NCI-H524 treated with DMSO at 0.1 percent for 48 hours (cell line): ENCODE measurements around the gene MEAF6.
"Not testable (repeated sequence)": the region's sequence is repeated elsewhere in the genome, so short reads cannot be mapped to it uniquely, and the experiment has no call there.

Experiments used
- DNase-seq: peaks from one replicate; lab custom pipeline; 2025; lab: John Stamatoyannopoulos, UW

Gene MEAF6

DNA sequence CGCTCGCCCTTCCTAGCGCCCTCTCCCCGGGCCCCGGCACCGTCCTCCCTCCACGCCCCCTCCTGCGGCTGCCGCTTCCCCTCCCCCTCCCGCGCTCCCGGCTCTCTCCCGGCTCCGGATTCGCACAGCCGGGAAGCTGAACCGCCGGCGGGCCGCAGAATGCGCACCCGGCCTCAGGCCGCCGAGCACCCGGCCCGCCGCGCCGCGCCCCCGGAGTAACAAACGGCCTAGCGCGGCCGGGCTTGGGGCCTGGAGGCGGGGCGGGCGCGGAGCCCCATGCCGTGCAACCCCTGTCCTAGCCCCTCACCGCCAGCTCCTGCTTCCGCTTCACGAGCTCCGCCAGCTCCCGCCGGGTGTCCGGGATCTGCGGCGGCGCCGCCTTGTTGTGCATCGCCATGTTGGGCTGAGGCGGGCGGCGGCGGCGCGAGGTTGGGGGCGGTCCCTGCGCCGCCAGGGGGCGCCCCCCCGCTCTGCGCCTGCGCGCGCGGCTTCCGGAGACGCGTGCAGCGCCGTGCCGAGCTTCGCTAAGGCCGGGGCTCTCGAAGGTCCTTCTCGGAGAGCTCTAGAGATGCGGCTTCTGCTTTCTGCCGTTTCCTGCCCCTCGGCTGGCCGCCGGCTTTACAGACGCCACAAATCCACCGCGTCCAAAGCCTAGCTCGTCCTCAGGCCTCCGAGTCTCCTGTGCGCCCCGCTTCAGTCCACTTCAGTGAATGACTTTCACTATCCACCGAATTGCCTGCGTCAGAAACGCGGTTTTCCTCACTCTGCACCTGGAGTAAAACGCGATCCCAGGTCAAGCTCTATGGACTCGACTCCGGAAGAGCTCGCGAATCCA is at the start of gene MEAF6:
Gene MEAF6 (minus strand): TSS at position 417 of the 835 bp plus-strand sequence. CDS start 20 bp downstream, at position 397.
- no peak for DNase-seq

DNA sequence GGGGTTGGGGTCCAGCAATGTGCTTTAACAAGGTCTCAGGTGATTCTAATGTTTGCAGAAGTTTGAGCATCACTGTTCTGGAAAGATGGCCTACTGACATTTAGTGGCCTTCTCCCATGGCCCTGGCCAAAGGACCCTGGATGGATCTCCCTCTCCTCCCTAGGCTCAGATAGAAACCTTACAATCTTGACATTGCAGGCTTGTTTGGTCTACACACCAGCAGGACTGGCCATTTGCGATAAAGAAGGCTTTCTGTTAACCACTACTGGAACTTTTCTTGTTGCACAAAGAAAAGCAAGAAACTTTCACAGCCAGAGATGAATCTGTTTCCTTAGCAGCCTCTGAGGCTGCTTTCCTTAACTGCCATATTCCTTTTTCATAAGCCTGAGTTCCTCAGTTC is 48.4 kb upstream of the MEAF6 start:
- no peak for DNase-seq

- DNase-seq, result no peak
Measured at GRCh38 chr1:37561133-37562132, 46.9 kb upstream of the MEAF6 start.

- DNase-seq, result no peak
Measured at GRCh38 chr1:37560401-37561132, 46.0 kb upstream of the MEAF6 start.

- DNase-seq, result not testable (repeated sequence)
Measured at GRCh38 chr1:37559957-37560379, 45.4 kb upstream of the MEAF6 start.

GRCh38 chr1:37559080-37559479 is 44.5 kb upstream of the MEAF6 start:
- DNase-seq, result no peak

- no peak for DNase-seq
Measured at GRCh38 chr1:37558411-37558810, 43.8 kb upstream of the MEAF6 start.

- DNase-seq, result no peak
Measured at GRCh38 chr1:37557402-37557801, 42.8 kb upstream of the MEAF6 start.

GRCh38 chr1:37556712-37557196 is 42.2 kb upstream of the MEAF6 start, which contains the start of gene DNALI1:
Gene DNALI1 (plus strand): TSS chr1:37556940. CDS start chr1:37556995, 55 bp downstream.
- DNase-seq, result peak; percentile 33

- peak; percentile 40 for DNase-seq
Measured at GRCh38 chr1:37553927-37554808, 39.6 kb upstream of the MEAF6 start, which contains the start of gene SNIP1. Gene SNIP1 (minus strand): TSS chr1:37554293. CDS start chr1:37554229, 64 bp downstream.

DNA sequence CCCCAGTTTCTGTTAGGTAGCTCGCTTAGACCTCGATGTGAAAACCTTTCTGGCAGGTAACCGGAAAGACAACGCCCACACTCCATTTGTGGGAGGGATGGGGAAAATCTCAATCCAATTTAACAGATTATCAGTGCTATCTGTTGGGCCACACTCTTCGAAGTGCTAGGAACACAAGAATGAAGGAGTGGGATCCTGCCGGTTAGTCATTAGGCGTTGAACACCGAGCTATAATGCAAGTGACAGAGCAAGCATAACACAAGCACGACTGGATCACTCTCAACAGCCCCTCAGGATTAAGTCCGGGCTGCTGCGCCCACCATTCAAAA is 39.0 kb upstream of the MEAF6 start:
- DNase-seq, result no peak

GRCh38 chr1:37549341-37549740 is 34.8 kb upstream of the MEAF6 start:
- DNase-seq, result no peak

GRCh38 chr1:37545019-37545418 is 30.5 kb upstream of the MEAF6 start:
- DNase-seq, result no peak

DNA sequence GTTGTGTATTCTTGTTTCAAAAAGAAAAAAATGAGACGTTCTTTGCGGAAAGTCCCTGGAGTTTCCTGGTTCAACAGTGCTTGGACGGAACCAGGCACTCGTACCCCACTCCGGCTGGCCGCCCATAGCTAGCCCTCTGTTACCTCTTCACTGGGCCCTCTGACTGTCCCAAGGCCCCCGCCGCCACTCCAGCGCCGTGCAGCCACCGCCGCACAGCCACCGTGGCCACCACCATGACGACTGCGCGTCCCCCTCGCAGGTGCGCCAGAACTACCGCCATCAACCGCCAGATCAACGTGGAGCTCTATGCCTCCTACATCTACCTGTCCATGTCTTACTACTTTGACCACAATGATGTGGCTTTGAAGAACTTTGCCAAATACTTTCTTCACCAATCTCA is 30.0 kb upstream of the MEAF6 start:
- DNase-seq, result no peak

GRCh38 chr1:37540036-37540785 is 25.6 kb upstream of the MEAF6 start:
- DNase-seq, result no peak

GRCh38 chr1:37539154-37539553 is 24.6 kb upstream of the MEAF6 start:
- DNase-seq, result not testable (repeated sequence)

GRCh38 chr1:37537378-37537777 is 22.8 kb upstream of the MEAF6 start:
- DNase-seq, result no peak

DNA sequence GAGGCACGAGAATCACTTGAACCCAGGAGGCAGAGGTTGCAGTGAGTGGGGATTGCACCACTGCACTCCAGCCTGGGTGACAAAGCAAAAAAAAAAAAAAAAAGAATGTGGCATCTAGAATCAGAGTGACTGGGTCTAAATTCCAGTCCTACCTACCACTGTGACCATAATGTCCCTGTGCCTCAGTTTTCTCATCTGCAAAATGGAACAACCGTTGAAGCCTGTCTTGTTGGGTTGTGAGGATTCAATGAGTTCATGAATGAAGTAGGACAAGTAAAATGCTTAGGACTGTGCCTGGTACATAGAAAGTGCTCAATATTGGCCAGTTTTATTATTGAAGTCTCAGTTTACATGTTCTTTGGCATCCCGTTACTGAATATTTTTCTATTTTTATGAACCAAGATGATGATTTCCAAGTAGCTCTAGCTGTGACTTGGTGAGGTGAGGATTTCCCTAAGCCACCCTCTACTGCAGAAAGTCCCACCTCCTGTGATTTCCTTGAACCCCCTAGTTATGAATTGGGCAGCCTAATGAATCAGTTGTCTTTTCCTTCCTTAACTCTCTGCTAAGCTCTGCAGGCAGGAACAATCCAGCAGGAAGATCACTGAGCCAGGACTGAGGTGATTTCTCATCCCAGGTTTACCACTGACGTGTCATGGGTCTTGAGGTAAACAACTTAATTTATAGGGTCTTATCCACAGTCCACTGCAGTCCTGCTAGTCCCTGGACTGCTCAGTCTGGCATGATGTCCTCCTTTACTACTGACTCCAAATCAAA is 18.9 kb upstream of the MEAF6 start:
- no peak for DNase-seq
